ENCODE measurements around the gene ALDH2.
A peak's percentile ranks its signal among the peaks of the same experiment; 100 is the strongest.
"Not testable (repeated sequence)": the region's sequence is repeated elsewhere in the genome, so short reads cannot be mapped to it uniquely, and the experiment has no call there.

ALDH2 gene

GRCh38 chr12:111759991-111760390 is 6.7 kb upstream of the ALDH2 start:
- DNase-seq: no peak

- no peak for DNase-seq
Measured at GRCh38 chr12:111761099-111761498, 5.6 kb upstream of the ALDH2 start.

DNA sequence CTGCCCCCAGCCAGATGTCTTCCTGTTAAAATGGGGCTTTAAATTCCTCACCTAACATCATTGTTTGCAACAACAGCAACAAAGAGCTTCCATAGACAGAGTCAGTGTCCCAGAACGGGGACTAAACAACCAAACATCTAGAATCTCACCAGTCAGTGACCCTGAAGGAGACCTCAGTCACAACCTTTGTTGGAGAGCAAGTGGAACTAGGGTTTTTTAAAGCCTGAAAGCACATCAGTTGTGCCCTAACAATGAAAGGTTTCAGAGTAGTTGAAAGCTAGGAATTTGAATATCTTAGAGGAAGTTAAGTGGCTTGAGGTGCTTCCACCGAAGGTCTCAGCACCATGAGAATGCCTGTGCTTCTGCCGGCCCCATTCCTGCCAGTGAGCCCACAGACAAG is 5.0 kb upstream of the ALDH2 start:
- no peak for DNase-seq

- not testable (repeated sequence) for DNase-seq
Measured at GRCh38 chr12:111763552-111763951, 3.2 kb upstream of the ALDH2 start.

GRCh38 chr12:111764120-111764821 is 2.5 kb upstream of the ALDH2 start:
- no peak for DNase-seq

- no peak for DNase-seq
Measured at GRCh38 chr12:111767362-111768158, 827 bp downstream of the ALDH2 start.

DNA sequence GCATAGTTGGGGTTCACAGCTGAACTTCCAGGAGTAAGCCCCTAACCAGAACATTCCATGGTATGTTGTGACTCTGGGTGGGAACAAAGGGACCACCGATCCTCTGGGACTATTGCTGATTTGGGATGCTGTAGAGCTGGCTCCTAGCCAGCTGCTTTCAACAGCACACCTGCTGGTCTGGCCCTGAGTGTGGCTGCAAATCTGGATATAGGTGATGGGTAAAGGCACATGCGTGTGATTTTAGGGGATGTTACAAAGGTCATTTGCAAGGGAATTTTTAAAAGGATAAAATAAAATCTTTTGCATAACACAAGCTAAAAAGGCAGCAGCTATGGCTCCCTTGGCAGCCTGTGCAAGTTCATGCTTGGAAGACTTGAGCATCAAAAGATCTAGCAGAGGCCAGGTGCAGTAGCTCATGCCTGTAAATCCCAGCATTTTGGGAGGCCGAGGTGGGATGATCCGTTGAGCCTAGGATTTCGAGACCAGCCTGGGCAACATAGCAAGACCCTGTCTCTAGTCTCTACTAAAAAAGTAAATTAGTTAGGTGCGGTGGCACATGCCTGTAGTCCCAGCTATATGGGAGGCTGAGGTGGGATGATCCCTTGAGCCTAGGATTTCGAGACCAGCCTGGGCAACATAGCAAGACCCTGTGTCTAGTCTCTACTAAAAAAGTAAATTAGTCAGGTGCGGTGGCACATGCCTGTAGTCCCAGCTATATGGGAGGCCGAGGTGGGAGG is 1.6 kb downstream of the ALDH2 start:
- DNase-seq: no peak

- DNase-seq: no peak
Measured at GRCh38 chr12:111769599-111769998, 2.9 kb downstream of the ALDH2 start.

GRCh38 chr12:111773801-111774551 is 7.2 kb downstream of the ALDH2 start:
- DNase-seq: peak; percentile 61

GRCh38 chr12:111775205-111776193 is 8.8 kb downstream of the ALDH2 start:
- DNase-seq: peak; percentile 84

DNA sequence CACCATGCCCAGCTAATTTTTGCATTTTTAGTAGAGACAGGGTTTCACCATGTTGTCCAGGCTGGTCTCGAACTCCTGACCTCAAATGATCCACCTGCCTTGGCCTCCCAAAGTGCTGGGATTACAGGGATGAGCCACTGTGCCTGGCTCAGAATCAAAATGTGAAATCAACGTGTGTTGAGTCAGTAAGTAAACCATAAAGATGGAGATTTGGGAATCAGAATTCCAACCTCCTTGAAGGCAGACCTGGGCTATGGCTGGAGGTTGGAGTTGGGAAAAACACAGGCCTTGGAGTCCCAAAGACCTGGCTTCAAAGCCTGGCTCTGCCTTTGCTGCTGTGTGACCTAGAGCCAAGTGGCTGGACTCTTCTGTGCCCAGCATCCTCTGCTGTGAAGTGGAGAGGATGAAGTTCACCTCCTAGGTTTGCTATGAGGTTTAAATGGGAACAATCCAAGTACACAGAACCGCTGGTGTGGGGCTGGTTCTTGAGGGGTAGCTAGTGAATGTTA is 10.2 kb downstream of the ALDH2 start:
- DNase-seq: no peak

GRCh38 chr12:111777345-111778045 is 10.8 kb downstream of the ALDH2 start:
- no peak for DNase-seq

- DNase-seq: no peak
Measured at GRCh38 chr12:111780166-111780565, 13.4 kb downstream of the ALDH2 start.

DNA sequence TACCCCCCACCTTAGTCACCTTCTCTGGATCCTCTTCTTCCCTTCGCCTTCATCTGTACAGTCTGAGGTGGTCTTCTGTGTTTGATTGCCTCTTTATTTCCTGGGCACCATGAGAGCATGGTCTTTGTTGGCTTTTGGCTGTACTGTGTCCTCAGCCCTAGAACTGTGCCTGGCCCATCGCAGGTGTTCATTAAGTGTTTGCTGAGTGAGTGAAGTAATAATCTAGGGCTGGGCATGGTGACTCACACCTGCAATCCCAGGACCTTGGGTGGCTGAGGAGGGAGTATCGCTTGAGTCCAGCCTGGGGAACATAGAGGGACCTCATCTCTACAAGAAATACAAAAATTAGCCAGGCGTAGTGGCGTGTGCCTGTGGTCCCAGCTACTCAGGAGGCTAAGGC is 13.9 kb downstream of the ALDH2 start:
- no peak for DNase-seq

- DNase-seq: no peak
Measured at GRCh38 chr12:111781085-111781658, 14.4 kb downstream of the ALDH2 start.

DNA sequence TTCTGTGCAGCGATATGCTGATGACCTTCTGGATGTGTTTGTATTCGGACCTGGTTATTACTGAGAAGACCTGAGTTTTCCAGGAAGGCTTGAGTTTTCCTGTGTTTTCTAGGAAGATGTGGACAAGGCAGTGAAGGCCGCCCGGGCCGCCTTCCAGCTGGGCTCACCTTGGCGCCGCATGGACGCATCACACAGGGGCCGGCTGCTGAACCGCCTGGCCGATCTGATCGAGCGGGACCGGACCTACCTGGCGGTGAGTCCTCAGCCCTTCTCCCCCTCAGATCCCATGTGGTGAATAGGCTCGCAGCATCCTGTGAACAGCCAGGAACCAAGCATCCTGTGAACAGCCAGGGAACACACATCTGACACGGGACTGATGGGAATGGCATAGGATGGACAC is 16.3 kb downstream of the ALDH2 start:
- no peak for DNase-seq

DNA sequence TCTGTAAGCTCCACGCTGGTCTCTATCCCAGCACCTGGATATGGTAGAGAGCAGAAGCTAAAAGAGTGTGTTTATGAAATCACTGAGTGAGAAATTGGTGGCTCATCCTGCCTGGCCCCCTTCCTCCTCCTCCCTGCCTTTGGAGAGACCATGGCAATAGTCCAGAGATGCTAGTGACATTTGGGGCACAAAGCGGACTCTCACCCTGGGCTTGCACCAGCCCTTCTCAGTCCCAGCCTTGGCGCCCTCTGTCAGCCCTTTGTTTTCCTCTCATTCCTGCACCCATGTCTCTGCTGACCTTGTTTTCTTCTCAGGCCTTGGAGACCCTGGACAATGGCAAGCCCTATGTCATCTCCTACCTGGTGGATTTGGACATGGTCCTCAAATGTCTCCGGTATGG is 18.2 kb downstream of the ALDH2 start:
- no peak for DNase-seq

GRCh38 chr12:111785651-111786050 is 18.9 kb downstream of the ALDH2 start:
- no peak for DNase-seq

DNA sequence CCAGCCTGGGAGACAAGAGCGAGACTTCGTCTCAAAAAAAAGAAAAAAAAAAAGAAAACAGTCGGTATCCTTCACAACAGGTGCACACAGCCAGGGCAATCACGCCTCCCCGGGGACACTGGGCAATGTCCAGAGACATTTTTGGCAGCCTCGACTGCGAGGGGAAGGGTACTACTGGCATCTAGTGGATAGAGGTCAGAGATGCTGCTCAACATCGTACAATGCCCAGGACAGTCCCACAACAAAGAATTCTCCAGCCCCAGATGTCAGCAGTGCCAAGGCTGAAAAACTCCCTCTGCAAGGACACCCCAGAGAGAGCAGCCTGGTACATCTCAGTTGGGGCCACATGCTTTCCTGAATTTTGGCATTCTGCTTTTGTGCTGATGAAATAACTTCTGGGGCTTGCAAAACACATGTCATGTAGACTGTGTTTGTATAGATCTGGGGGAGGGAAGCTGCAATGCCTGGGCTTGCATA is 21.5 kb downstream of the ALDH2 start:
- DNase-seq: peak; percentile 70

GRCh38 chr12:111789779-111790178 is 23.0 kb downstream of the ALDH2 start:
- DNase-seq: no peak
